Measurements from ENCODE around the gene PIK3IP1. TPM values are rescaled to one million over a fixed set of nuclear protein-coding genes. Genes with fewer than 3 reads are reported as not detected.

Gene PIK3IP1
- total RNA-seq, 1 experiment from 2014 or later: 0.87 TPM

DNA sequence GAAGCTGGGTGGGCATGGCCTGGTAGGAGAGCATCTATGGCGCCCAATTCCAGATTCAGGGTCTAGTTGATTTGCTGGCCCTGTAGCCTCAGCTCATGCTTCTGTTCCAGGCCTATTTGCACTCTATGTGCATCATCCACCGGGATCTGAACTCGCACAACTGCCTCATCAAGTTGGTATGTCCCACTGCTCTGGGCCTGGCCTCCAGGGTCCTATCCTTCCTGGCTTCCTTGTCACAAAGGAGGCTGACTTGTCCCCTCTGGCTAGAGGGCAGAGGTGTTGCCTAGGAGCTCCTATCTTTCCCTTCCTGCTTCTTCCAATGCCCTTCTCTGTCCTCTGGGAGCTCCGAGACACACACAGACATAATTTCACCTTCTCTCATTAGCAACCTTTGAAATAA, 21.3 kb downstream of the PIK3IP1 start:
- no peak overlapping the region for H3K23ac ChIP-seq (ENCODE audit: insufficient read length, low read depth, low read length)

More for the DNA sequence above, 21.3 kb downstream of the PIK3IP1 start:
- no peak overlapping the region for H2BK12ac ChIP-seq (ENCODE audit: insufficient read length, low read depth, low read length)
- no peaks in the 10 kb centered on the region for H4K20me1 ChIP-seq (ENCODE audit: control insufficient read depth, insufficient read depth, insufficient read length)
- no peaks in the 10 kb centered on the region for H3K23me2 ChIP-seq (ENCODE audit: insufficient read length, low read depth, low read length, poor library complexity, severe bottlenecking)
- Mint-ChIP-seq H3K4me1 (peaks cover 12 to 15% of the 10 kb centered on the region in 2 experiments), H3K27me3 (ENCODE audit: low read depth) (no peaks in the 10 kb centered on the region), H3K4me3 (no peak overlapping the region), H3K9me3 (no peaks in the 10 kb centered on the region), H3K27ac (0 out of 7 replicates have a peak overlapping the region, but pooled peaks of 1 of the 3 experiments have one; percentile 15), H3K36me3 (ENCODE audit: insufficient read depth in 1 of 3, low read depth in 3 of 3) (peaks cover 27 to 81% (median 75%) of the 10 kb centered on the region in 3 experiments)
- no peak overlapping the region for H2BK15ac ChIP-seq (ENCODE audit: low read depth, low read length)
- WGBS (ENCODE audit: extremely low coverage, insufficient read length, low lambda C conversion rate): no CpG with 5 or more reads among the region's 4 CpGs
- no peak overlapping the region for H2BK120ac ChIP-seq (ENCODE audit: low read depth, low read length, poor library complexity, severe bottlenecking)
- H3K79me2 ChIP-seq (ENCODE audit: insufficient read depth, low read length): no peaks in the 10 kb centered on the region
- no peaks in the 10 kb centered on the region for H3K79me1 ChIP-seq (ENCODE audit: insufficient read depth, low read depth, low read length, poor library complexity, severe bottlenecking)
- H3K56ac ChIP-seq (ENCODE audit: insufficient read length, low read depth, low read length): no peak overlapping the region
- H3K4me2 ChIP-seq (ENCODE audit: insufficient read depth, insufficient read length, low read length): no peak overlapping the region
- no peak overlapping the region for H3K27ac ChIP-seq (ENCODE audit: insufficient read length, low read depth, low read length)
- no peak for DNase-seq
- H2AFZ ChIP-seq (ENCODE audit: low read length): no peak overlapping the region
- no peaks in the 10 kb centered on the region for H3K27me3 ChIP-seq (ENCODE audit: insufficient read depth, low read length)
- H4K5ac ChIP-seq (ENCODE audit: insufficient read length, low read depth, low read length): no peak overlapping the region
- TF ChIP-seq, protein P1, sequence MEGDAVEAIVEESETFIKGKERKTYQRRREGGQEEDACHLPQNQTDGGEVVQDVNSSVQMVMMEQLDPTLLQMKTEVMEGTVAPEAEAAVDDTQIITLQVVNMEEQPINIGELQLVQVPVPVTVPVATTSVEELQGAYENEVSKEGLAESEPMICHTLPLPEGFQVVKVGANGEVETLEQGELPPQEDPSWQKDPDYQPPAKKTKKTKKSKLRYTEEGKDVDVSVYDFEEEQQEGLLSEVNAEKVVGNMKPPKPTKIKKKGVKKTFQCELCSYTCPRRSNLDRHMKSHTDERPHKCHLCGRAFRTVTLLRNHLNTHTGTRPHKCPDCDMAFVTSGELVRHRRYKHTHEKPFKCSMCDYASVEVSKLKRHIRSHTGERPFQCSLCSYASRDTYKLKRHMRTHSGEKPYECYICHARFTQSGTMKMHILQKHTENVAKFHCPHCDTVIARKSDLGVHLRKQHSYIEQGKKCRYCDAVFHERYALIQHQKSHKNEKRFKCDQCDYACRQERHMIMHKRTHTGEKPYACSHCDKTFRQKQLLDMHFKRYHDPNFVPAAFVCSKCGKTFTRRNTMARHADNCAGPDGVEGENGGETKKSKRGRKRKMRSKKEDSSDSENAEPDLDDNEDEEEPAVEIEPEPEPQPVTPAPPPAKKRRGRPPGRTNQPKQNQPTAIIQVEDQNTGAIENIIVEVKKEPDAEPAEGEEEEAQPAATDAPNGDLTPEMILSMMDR (conservative IDR thresholded peaks at IDR 0.05): no peak
- no peak overlapping the region for H3K4ac ChIP-seq (ENCODE audit: low read depth, low read length)
- H3K18ac ChIP-seq (ENCODE audit: insufficient read length, low read depth, low read length): no peak overlapping the region
- H2BK5ac ChIP-seq (ENCODE audit: insufficient read length, low read length): no peak overlapping the region
- H3T11ph ChIP-seq (ENCODE audit: low read length): no peak overlapping the region
- no peak overlapping the region for H3K14ac ChIP-seq (ENCODE audit: insufficient read depth, low read length)
- H3K9ac ChIP-seq (ENCODE audit: extremely low read depth, insufficient read length, low read length): no peak overlapping the region
- no peak overlapping the region for H4K8ac ChIP-seq (replicated peaks; ENCODE audit: insufficient read length, low read depth, low read length)
- H3K9me3 ChIP-seq (ENCODE audit: control insufficient read depth, low read depth, low read length): no peaks in the 10 kb centered on the region
- no peak overlapping the region for H2BK20ac ChIP-seq (ENCODE audit: low read depth, low read length, poor library complexity, severe bottlenecking)
- H2AK5ac ChIP-seq (ENCODE audit: insufficient read length, low read length): no peak overlapping the region
- H3K4me1 ChIP-seq (ENCODE audit: insufficient read depth, low read length): peaks cover 8% of the 10 kb centered on the region; the same call in 1 of the 2 replicates
- H4K91ac ChIP-seq (ENCODE audit: insufficient read length, low read depth, low read length): no peak overlapping the region
